Occipital lobe (tissue), 2 donors: ENCODE measurements around the gene RNF214. TPM values are rescaled to one million over a fixed set of nuclear protein-coding genes. Genes with fewer than 3 reads are reported as not detected.
"Not testable (repeated sequence)": the region's sequence is repeated elsewhere in the genome, so short reads cannot be mapped to it uniquely, and the experiment has no call there.

Source experiments
- DNase-seq: peaks from one replicate; lab custom pipeline; 2025; lab: John Stamatoyannopoulos, UW
- total RNA-seq: library from RNA; depleted of rRNA; stranded (reverse); fragments of >200 nt; gene quantifications from one replicate; pipeline ENCODE4 v1.2.3, GENCODE V29; 2014

The RNF214 gene
- 16.4 TPM for total RNA-seq

DNA sequence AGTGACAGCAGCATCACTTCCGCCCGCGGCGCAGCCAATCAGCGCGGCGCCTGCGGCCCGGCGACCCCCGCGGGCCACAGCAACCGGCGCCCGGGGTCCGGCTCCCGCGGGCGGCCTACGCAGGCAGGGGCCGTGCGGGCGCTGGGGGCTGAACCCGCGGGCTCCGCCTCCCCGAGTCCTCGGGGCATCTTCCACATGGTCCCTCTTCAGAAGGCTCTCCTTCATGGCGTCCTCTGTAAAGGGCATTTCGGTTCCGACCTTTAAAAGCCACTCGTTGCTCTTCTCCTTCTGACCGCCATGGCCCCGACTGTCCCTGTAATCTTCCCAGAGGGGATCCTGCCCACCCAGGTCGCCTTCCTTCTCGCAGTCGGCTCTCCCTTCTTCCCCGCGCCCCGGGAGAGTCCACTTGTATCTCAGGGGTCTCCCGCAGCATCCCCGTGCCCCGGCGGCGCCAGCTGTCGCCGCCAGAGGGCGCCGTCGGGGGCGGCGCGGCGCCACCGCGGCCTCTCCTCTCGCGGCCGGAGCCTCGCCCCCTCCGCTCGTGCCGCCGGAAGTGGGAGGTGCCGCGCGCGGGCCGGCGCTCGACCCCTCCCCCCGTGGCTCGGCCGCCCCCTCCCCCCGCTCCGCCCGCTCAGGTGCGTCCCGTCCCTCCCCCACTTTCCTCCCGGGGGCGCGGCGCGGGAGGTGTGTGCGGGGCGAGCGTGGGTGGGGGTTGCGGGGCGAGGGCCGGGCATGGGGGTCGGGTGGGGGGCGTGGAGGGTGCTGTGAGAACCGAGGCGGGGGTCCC lies at the start of gene RNF214:
RNF214 (plus strand) TSS at position 580 of the 787 bp plus-strand sequence. CDS start 1,602 bp downstream, outside the sequence.
- DNase-seq, result peak; percentile 71

DNA sequence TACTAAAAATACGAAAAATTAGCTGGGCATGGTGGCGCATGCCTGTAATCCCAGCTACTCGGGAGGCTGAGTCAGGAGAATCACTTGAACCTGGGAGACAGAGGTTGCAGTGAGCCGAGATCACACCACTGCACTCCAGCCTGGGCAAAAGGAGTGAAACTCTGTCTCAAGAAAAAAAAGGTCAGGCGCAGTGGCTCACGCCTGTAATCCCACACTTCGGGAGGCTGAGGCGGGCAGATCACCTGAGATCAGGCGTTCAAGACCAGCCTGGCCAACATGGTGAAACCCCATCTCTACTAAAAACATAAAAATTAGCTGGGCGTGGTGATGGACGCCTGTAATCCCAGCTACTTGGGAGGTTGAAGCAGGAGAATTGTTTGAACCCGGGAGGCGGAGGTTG lies 49.3 kb upstream of the RNF214 start:
- not testable (repeated sequence) for DNase-seq

DNA sequence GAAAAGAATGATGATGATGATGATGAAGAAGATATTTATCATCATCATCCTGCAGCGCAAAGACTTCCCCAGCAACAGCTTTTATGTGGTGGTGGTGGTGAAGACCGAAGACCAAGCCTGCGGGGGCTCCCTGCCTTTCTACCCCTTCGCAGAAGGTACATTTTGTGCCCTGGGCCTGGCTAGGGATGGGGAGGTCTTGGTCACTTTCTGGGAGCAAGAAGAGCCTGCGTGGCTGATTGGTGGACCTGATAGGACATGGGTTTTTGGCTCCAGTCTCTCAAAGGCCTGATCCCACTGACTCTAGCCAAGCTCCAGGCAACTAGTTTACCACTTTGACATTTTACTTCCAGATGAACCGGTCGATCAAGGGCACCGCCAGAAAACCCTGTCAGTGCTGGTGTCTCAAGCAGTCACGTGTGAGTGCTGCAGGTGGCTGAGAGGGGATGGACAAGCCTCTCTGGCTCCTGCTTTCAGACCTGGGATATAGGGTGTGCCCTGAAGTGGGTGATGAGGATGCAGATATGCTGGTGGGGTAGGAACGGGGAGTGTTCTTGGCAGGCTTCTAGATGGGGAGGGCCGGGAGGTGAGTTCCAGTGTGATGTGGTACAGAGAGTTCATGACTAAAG lies 48.6 kb upstream of the RNF214 start:
- DNase-seq, result no peak

DNA sequence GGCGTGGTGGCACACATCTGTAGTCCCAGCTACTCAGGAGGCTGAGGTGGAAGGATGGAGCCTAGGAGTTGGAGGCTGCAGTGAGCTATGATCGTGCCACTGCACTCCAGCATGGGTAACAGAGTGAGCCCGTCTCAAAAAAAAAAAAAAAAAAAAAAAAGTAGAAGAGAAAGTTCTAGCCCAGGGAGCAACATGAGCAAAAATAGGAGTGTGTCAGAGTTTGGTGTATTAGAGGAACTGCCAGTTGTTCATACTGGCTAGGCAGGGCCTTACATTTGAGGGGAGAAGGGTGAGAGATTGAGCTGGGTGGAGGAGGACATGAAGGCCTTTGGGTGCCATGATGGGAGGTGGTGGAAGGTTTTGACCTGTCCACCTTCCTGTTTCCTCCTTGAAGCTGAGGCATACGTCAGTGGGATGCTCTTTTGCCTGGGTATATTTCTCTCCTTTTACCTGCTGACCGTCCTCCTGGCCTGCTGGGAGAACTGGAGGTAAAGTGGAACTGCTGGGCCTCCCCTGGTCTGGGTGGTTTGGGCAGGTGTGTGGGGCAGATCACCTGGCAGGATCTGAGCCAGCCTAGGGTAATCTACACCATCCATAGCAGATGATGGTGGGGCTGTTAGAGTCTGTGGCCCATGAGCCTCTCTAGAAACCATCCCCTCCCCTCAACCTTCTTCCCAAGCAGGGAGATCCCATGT lies 46.6 kb upstream of the RNF214 start:
- no peak for DNase-seq

GRCh38 chr11:117186431-117186761 lies 46.1 kb upstream of the RNF214 start:
- no peak for DNase-seq

DNA sequence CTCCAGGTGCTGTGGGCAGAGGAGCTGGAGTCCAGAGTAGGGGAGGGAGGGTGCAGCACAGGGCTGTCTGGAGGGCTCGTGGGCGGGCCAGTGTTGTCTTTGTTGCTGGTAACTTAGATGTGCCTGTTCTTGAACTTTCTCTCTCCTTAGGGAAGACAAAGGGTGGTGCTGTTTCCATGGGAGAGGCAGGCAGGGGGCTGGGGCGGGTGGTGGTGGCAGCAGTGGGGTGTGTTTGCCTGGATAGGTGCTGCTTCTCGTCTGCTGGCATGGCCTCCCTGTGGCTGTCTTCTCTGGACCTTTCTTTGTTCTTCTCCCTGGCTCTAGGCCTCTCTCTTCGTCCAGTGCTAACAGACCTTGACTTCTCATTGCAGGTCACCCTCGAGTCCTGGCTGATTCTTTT lies 45.5 kb upstream of the RNF214 start:
- no peak for DNase-seq

DNA sequence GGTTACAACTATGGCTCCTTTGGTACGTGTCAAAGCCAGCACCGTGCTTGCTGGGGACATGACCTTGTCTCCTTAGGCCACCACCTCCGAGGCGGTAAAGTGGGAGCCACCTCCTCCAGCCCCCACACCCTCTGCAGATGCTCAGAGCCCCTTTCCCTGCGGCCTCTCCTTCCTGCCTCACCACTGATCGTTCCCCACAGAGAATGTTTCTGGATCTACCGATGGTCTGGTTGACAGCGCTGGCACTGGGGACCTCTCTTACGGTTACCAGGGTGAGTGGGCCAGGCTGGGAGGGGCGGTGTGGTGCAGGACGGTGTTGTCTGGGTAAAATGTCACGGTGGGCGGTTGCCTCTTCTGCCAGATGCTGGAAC lies 45.1 kb upstream of the RNF214 start:
- no peak for DNase-seq

- no peak for DNase-seq
Measured at GRCh38 chr11:117187799-117188481, 44.5 kb upstream of the RNF214 start.

GRCh38 chr11:117188620-117189081 lies 43.8 kb upstream of the RNF214 start:
- DNase-seq, result no peak

DNA sequence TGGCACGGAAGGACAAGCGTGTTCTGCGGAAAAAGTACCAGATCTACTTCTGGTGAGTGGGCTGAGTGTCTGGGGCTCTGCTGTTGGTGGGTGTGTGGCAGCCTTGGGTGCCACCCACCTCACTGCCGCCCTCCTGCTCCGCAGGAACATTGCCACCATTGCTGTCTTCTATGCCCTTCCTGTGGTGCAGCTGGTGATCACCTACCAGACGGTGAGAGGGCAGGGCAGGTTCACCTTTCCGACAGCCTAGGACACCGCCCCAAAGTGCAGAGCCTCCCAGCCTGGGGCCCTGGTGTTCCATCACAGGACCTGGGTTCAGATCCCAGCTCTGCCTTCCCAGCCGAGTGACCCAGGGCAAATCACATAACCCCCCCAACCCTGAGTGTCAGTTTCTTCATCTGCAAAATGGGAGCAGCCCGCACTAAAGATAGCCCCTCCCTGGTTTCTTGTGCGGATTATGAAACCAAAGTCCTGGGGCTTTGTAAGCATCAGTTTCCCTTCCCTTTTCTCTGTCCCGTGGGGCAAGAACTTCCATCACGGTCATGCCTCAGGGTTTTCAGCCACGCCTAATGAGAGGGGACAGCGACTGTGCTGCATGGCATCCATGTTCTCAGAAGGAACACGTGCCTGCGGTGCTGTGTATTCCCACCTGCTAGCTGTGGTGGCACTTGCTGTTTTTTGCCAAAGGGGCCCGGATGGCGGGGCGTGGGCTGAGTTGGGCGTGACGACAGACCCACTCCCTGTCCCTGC lies 43.1 kb upstream of the RNF214 start:
- no peak for DNase-seq

- DNase-seq, result no peak
Measured at GRCh38 chr11:117189941-117190544, 42.4 kb upstream of the RNF214 start.

- no peak for DNase-seq
Measured at GRCh38 chr11:117191680-117192400, 40.6 kb upstream of the RNF214 start.

DNA sequence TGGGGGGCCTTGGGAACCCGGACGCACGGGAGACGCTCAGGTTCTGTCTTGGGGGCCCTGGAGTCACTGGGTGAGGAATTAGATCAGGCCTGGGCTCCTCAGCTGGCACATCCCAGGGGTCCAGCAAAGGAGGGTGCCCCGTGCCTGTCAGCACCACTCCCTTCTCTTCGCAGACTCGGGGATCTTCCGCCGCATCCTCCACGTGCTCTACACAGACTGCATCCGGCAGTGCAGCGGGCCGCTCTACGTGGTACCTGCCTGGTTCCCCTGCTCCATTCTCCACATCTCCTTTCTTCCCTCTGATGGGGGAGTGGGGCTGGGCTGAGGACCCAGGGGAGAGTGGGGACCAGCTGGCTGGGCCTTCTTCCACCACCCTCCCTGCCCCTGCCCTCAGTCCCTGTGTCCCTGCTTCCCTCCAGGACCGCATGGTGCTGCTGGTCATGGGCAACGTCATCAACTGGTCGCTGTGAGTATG lies 40.0 kb upstream of the RNF214 start:
- DNase-seq, result no peak

- no peak for DNase-seq
Measured at GRCh38 chr11:117193130-117194020, 39.1 kb upstream of the RNF214 start.

GRCh38 chr11:117194267-117194666 lies 38.2 kb upstream of the RNF214 start:
- DNase-seq, result no peak

DNA sequence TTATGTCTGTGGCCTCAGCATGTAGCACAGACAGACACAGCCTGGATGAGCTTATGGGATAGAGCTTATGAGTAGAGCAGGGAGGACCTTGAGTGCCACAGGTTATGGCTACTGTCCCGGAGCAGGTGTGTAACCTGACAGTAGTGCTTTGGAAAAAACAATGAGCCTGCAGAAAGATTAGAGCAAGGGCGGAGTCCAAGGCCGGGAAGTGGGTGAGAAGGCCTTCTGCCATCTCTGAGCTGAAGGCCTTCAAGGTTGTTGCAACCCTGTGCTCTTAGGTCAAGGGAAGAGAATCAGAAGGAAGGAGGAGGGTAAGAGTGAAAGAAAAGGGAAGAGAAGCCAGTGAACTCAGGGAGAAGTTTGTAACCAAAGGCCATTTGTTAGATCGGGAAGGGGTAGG lies 37.2 kb upstream of the RNF214 start:
- DNase-seq, result no peak

DNA sequence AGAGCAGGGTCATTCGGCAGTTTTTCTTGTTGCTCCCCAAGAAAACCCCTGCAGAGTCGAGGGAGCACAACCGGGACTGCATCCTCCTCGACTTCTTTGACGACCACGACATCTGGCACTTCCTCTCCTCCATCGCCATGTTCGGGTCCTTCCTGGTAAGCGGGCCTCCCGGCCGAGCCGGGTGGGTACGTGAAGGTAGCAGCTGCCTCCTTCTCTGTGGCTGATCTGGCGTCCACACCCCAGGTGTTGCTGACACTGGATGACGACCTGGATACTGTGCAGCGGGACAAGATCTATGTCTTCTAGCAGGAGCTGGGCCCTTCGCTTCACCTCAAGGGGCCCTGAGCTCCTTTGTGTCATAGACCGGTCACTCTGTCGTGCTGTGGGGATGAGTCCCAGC lies 36.7 kb upstream of the RNF214 start:
- no peak for DNase-seq

DNA sequence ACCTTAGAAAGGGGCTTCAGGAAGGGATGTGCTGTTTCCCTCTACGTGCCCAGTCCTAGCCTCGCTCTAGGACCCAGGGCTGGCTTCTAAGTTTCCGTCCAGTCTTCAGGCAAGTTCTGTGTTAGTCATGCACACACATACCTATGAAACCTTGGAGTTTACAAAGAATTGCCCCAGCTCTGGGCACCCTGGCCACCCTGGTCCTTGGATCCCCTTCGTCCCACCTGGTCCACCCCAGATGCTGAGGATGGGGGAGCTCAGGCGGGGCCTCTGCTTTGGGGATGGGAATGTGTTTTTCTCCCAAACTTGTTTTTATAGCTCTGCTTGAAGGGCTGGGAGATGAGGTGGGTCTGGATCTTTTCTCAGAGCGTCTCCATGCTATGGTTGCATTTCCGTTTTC lies 35.5 kb upstream of the RNF214 start:
- DNase-seq, result no peak
